ENCODE measurements around the gene TMEM183A. TPM values are rescaled to one million over a fixed set of nuclear protein-coding genes. Genes with fewer than 3 reads are reported as not detected.
"Not testable (repeated sequence)": the region's sequence is repeated elsewhere in the genome, so short reads cannot be mapped to it uniquely, and the experiment has no call there.

The TMEM183A gene
- total RNA-seq, 4 donors from 2014 or later: 28.7 to 41.4 (median 30.6) TPM

- H3K36me3 ChIP-seq: no peaks in the 10 kb centered on the region
- no peak for ATAC-seq
- H3K9me3 ChIP-seq: no peaks in the 10 kb centered on the region
- no peak for TF ChIP-seq POLR2A (IDR thresholded peaks at IDR 0.05)
- TF ChIP-seq CTCF (IDR thresholded peaks at IDR 0.05 in 4 of 5, conservative IDR thresholded peaks at IDR 0.05 in 1 of 5): no peak
- no peak overlapping the region for H3K4me3 ChIP-seq
- H3K4me1 ChIP-seq: peaks cover 0 to 4% of the 10 kb centered on the region in 2 donors
- intact Hi-C loops (cut with DNase I; ENCODE audit: low total_unique reads): no loop called here
- in situ Hi-C loops (cut with MboI; ENCODE audit: low sequenced_read_pairs in 4 of 4): no loop called here
- no peak overlapping the region for H3K27ac ChIP-seq
- H3K27me3 ChIP-seq: peaks cover 0 to 4% (median 0%) of the 10 kb centered on the region in 3 donors
- no peak for DNase-seq
These were observed 5.2 kb upstream of the TMEM183A start for GRCh38 chr1:203001986-203002385.

- Histone ChIP-seq H3K27ac (no peak overlapping the region), H3K4me3 (no peak overlapping the region), H3K27me3 (no peaks in the 10 kb centered on the region), H3K36me3 (no peaks in the 10 kb centered on the region), H3K9me3 (no peaks in the 10 kb centered on the region), H3K4me1 (peaks cover 4 to 6% of the 10 kb centered on the region in 2 donors)
- in situ Hi-C loops (cut with MboI; ENCODE audit: low sequenced_read_pairs in 4 of 4) (no loop called here), intact Hi-C loops (cut with DNase I; ENCODE audit: low total_unique reads) (no loop called here)
- TF ChIP-seq POLR2A (IDR thresholded peaks at IDR 0.05) (no peak), CTCF (IDR thresholded peaks at IDR 0.05 in 4 of 5, conservative IDR thresholded peaks at IDR 0.05 in 1 of 5) (no peak)
- no peak for DNase-seq
- ATAC-seq: no peak
These were observed 4.2 kb upstream of the TMEM183A start for GRCh38 chr1:203002951-203003350.

GRCh38 chr1:203005395-203006142, 1.6 kb upstream of the TMEM183A start:
- intact Hi-C loops (cut with DNase I; ENCODE audit: low total_unique reads): loop anchor here (2.0 kb wide), 3 partner anchors 21 to 195 kb away; partner anchors contain the start of genes CYB5R1, PCAT6 and PPFIA4
- not testable (repeated sequence) for H3K9me3 ChIP-seq

GRCh38 chr1:203009185-203009584, 2.0 kb downstream of the TMEM183A start:
- intact Hi-C loops (cut with DNase I; ENCODE audit: low total_unique reads): no loop called here

More at GRCh38 chr1:203005395-203006142, 1.6 kb upstream of the TMEM183A start:
- ATAC-seq; in situ Hi-C loops (cut with MboI; ENCODE audit: low sequenced_read_pairs in 4 of 4); H3K27ac ChIP-seq; DNase-seq; H3K27me3 ChIP-seq: not testable (repeated sequence)
- Histone ChIP-seq H3K4me1 (peaks cover 15 to 20% of the 10 kb centered on the region in 2 donors), H3K4me3 (peak overlapping the region in 1 of 4 donors; percentile 99), H3K36me3 (peaks cover 0 to 20% of the 10 kb centered on the region in 2 donors)

More at GRCh38 chr1:203009185-203009584, 2.0 kb downstream of the TMEM183A start:
- Histone ChIP-seq H3K9me3 (no peaks in the 10 kb centered on the region), H3K27me3 (no peaks in the 10 kb centered on the region), H3K4me3 (no peak overlapping the region), H3K4me1 (peaks cover 17 to 22% of the 10 kb centered on the region in 2 donors), H3K27ac (no peak overlapping the region), H3K36me3 (peaks cover 0 to 54% of the 10 kb centered on the region in 2 donors)
- ATAC-seq: no peak
- TF ChIP-seq POLR2A (IDR thresholded peaks at IDR 0.05) (no peak), CTCF (IDR thresholded peaks at IDR 0.05 in 4 of 5, conservative IDR thresholded peaks at IDR 0.05 in 1 of 5) (no peak)
- in situ Hi-C loops (cut with MboI; ENCODE audit: low sequenced_read_pairs in 4 of 4): no loop called here
- no peak for DNase-seq
